Prostate gland (tissue), 1 donor: ENCODE data around the gene ITGBL1.

Experiments used
- POLR2A ChIP-seq: fragments of 450-650 bp; IDR thresholded peaks from one replicate; pipeline ENCODE4 v1.6.1; 2016; ENCODE audit warnings: antibody characterized with exemption, mild to moderate bottlenecking
- POLR2AphosphoS5 ChIP-seq: sonication (generic); formaldehyde crosslinking; IDR thresholded peaks from one replicate; pipeline ENCODE4 v1.6.1; 2017; ENCODE audit warnings: antibody characterized with exemption

DNA sequence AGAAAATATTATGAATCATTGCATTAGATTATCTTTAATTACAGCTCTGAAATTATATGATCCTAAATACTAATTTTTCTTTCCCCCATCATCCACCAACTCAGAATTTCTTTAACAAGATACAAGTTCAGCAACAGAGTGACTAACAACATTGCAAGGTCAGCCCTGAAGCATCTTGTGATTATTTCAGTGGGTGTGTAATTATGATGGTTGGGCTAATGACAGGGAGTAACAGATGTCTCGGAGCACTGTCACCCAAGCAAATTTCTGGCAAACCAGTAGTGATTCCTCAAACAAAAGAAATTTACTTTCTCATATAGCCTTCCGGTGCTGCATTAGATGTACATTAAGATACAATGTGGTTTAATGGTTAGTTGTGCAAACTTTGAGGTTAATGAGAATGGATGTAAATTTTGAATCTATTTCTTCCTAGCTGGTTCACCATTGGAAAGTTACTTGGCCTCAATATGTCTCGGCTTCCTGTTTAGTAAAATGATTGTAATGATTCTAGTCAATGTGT, 238.9 kb downstream of the ITGBL1 start:
- TF ChIP-seq POLR2AphosphoS5 = no peak
- no peak for TF ChIP-seq POLR2A
